Measurements from ENCODE around the gene ZNF316.

Gene ZNF316

DNA sequence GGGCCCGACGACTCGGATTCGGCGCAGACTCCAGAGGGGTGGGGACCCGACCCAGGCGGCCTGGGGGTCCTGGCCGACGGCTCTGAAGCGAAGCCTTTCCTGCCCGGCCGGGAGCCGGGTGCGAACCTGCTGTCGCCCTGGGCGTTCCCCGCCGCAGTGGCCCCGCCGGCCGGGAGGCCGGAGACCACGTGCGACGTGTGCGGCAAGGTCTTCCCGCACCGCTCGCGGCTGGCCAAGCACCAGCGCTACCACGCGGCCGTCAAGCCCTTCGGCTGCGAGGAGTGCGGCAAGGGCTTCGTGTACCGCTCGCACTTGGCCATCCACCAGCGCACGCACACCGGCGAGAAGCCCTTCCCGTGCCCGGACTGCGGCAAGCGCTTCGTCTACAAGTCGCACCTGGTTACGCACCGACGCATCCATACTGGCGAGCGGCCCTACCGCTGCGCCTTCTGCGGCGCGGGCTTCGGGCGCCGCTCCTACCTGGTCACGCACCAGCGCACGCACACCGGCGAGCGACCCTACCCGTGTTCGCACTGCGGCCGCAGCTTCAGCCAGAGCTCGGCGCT lies 15.4 kb downstream of the ZNF316 start:
- DNase-seq (ENCODE audit: low read depth, low spot score), result no peak
- TF ChIP-seq, protein P1, sequence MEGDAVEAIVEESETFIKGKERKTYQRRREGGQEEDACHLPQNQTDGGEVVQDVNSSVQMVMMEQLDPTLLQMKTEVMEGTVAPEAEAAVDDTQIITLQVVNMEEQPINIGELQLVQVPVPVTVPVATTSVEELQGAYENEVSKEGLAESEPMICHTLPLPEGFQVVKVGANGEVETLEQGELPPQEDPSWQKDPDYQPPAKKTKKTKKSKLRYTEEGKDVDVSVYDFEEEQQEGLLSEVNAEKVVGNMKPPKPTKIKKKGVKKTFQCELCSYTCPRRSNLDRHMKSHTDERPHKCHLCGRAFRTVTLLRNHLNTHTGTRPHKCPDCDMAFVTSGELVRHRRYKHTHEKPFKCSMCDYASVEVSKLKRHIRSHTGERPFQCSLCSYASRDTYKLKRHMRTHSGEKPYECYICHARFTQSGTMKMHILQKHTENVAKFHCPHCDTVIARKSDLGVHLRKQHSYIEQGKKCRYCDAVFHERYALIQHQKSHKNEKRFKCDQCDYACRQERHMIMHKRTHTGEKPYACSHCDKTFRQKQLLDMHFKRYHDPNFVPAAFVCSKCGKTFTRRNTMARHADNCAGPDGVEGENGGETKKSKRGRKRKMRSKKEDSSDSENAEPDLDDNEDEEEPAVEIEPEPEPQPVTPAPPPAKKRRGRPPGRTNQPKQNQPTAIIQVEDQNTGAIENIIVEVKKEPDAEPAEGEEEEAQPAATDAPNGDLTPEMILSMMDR (IDR thresholded peaks at IDR 0.05; ENCODE audit: insufficient read depth, low read length, missing control alignments), result no peak
- ChIA-PET CTCF (no interaction called here), POLR2A (no interaction called here)
- no peak overlapping the region for H3K4me3 ChIP-seq (ENCODE audit: low read depth, low read length)

DNA sequence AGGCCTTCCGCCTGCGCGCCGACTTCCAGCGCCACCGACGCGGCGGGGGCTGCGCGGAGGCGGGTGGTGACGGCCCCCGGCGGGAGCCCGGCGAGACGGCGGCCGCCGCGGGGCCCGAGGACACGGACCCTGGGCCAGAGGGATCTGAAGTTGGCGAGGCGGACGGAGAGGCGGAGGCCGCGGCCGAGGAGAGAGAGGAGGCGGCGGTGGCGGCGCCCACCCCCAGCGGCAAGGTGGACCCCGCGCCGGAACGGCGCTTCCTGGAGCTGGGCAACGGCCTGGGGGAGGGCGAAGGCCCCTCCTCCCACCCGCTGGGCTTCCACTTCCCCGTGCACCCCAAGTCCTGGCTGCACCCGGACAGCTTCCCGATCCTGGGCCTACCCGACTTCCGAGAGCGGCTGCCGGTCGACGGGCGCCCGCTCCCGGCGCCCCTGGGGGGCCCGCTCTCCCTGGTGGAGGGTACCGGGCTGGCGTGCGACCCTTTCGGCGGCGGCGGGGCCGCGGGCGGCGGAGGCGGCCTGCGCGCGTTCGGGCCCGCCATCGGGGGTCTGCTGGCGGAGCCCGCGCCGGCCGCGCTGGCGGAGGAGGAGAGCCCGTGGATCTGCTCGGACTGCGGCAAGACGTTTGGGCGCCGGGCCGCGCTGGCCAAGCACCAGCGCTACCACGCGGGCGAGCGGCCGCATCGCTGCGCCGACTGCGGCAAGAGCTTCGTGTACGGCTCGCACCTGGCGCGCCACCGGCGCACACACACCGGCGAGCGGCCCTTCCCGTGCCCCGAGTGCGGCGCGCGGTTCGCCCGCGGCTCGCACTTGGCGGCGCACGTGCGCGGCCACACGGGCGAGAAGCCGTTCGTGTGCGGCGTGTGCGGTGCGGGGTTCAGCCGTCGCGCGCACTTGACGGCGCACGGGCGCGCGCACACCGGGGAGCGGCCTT lies 16.2 kb downstream of the ZNF316 start:
- CTCF ChIA-PET, result no interaction called here
- TF ChIP-seq, protein P1 (IDR thresholded peaks at IDR 0.05; ENCODE audit: insufficient read depth, low read length, missing control alignments), result no peak
- H3K4me3 ChIP-seq (ENCODE audit: low read depth, low read length), result no peak overlapping the region

GRCh38 chr7:6654113-6654841 lies 17.2 kb downstream of the ZNF316 start:
- TF ChIP-seq, protein P1 (IDR thresholded peaks at IDR 0.05; ENCODE audit: insufficient read depth, low read length, missing control alignments), result no peak
- ChIA-PET CTCF (no interaction called here), POLR2A (no interaction called here)
- no peak for DNase-seq (ENCODE audit: low read depth, low spot score)
- no peak overlapping the region for H3K4me3 ChIP-seq (ENCODE audit: low read depth, low read length)

More for the DNA sequence above, 16.2 kb downstream of the ZNF316 start:
- POLR2A ChIA-PET, result no interaction called here
- no peak for DNase-seq (ENCODE audit: low read depth, low spot score)

- DNase-seq (ENCODE audit: low read depth, low spot score), result no peak
- no peak overlapping the region for H3K4me3 ChIP-seq (ENCODE audit: low read depth, low read length)
- CTCF ChIA-PET, result no interaction called here
- TF ChIP-seq, protein P1 (IDR thresholded peaks at IDR 0.05; ENCODE audit: insufficient read depth, low read length, missing control alignments), result no peak
- POLR2A ChIA-PET, result no interaction called here
Measured at GRCh38 chr7:6654842-6655610, 17.9 kb downstream of the ZNF316 start.

DNA sequence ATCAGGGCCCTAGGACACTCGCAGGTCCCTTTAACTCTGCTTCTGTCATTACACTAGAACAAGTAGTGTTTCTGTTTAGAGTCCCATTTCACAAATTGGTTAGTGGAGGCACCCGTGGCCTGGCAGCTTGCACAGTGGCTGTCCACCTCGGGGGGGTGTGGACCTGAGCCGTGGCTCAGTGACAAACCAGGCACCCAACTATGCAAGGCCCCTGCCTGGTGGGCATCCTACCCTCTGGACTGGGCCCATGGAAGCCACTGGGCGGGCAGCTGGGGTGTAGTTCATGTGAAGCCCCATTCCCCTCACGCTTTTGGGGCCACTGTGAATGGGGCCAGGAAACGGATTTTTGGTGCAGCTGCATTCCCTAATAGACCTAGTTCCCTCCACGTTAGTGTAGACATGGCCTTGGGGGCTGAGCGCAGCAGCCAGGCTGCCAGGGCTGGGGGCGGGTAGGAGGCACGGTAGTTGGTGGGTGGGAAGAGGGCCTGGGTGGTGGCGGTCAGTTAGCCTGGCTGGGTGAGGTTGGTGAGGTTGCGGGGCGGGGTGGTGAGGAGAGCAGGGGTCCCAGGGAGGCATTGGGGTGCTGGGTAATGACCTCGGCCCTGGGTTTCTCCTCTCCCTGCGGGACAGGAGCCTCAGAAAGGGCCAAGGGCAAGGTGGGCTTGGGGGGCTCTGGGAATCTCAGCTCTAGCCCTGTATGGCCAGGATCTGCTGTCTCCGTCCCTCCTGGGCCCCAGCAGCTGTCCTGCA lies 18.7 kb downstream of the ZNF316 start:
- ChIA-PET CTCF (no interaction called here), POLR2A (no interaction called here)
- TF ChIP-seq, protein P1 (IDR thresholded peaks at IDR 0.05; ENCODE audit: insufficient read depth, low read length, missing control alignments), result no peak
- DNase-seq (ENCODE audit: low read depth, low spot score), result no peak
- no peak overlapping the region for H3K4me3 ChIP-seq (ENCODE audit: low read depth, low read length)

Data from AG04449 (cell line).